SH-SY5Y (cell line): ENCODE results near the gene SPATA32.

Experiments used
- GATA2 ChIP-seq: IDR thresholded peaks from 2 replicates; pipeline ENCODE4 v1.6.1; 2011; ENCODE audit warnings: mild to moderate bottlenecking, low read depth, low read length
- GATA3 ChIP-seq: IDR thresholded peaks from 2 replicates; pipeline ENCODE4 v1.6.1; 2011; ENCODE audit warnings: low read depth, mild to moderate bottlenecking, low read length, moderate library complexity

The SPATA32 gene

GRCh38 chr17:45248132-45248957 is 13.5 kb downstream of the SPATA32 start:
- TF ChIP-seq GATA2 (no peak), GATA3 (no peak)

GRCh38 chr17:45247429-45248131 is 14.3 kb downstream of the SPATA32 start:
- TF ChIP-seq GATA2 (no peak), GATA3 (no peak)

GRCh38 chr17:45246861-45247428 is 14.9 kb downstream of the SPATA32 start:
- no peak for TF ChIP-seq GATA2
- TF ChIP-seq GATA3: no peak

GRCh38 chr17:45246338-45246737 is 15.6 kb downstream of the SPATA32 start:
- TF ChIP-seq GATA3: no peak
- TF ChIP-seq GATA2: no peak

GRCh38 chr17:45244725-45245656 is 16.9 kb downstream of the SPATA32 start:
- TF ChIP-seq GATA3: no peak

- TF ChIP-seq GATA2 (no peak), GATA3 (no peak)
Measured at GRCh38 chr17:45243750-45244149, 18.1 kb downstream of the SPATA32 start.

- TF ChIP-seq GATA3: no peak
Measured at GRCh38 chr17:45242029-45242414, 19.9 kb downstream of the SPATA32 start.

- no peak for TF ChIP-seq GATA2
- TF ChIP-seq GATA3: no peak
Measured at GRCh38 chr17:45241328-45242028, 20.4 kb downstream of the SPATA32 start.

- TF ChIP-seq GATA3 (no peak), GATA2 (no peak)
Measured at GRCh38 chr17:45240905-45241327, 21.0 kb downstream of the SPATA32 start.

- no peak for TF ChIP-seq GATA3
- no peak for TF ChIP-seq GATA2
Measured at GRCh38 chr17:45238155-45238774, 23.6 kb downstream of the SPATA32 start.

- TF ChIP-seq GATA2 (no peak), GATA3 (no peak)
Measured at GRCh38 chr17:45237686-45238085, 24.2 kb downstream of the SPATA32 start.

GRCh38 chr17:45236282-45236606 is 25.6 kb downstream of the SPATA32 start:
- TF ChIP-seq GATA3 (no peak), GATA2 (no peak)

GRCh38 chr17:45235416-45236281 is 26.2 kb downstream of the SPATA32 start:
- TF ChIP-seq GATA3 (no peak), GATA2 (no peak)
